HG02623 (cell line): ENCODE measurements around the gene GABARAPL2.

ENCODE experiments used
- ATAC-seq: cut with Tn5 transposase; IDR thresholded peaks from one replicate; pipeline ENCODE4 v1.9.1; 2021; ENCODE audit warnings: moderate library complexity; ENCODE audit not compliant: unreplicated experiment

The GABARAPL2 gene

GRCh38 chr16:75552951-75553350 lies 13.2 kb upstream of the GABARAPL2 start:
- ATAC-seq = no peak

- peak; percentile 10 for ATAC-seq
Observed at GRCh38 chr16:75555213-75555706, 10.9 kb upstream of the GABARAPL2 start.

DNA sequence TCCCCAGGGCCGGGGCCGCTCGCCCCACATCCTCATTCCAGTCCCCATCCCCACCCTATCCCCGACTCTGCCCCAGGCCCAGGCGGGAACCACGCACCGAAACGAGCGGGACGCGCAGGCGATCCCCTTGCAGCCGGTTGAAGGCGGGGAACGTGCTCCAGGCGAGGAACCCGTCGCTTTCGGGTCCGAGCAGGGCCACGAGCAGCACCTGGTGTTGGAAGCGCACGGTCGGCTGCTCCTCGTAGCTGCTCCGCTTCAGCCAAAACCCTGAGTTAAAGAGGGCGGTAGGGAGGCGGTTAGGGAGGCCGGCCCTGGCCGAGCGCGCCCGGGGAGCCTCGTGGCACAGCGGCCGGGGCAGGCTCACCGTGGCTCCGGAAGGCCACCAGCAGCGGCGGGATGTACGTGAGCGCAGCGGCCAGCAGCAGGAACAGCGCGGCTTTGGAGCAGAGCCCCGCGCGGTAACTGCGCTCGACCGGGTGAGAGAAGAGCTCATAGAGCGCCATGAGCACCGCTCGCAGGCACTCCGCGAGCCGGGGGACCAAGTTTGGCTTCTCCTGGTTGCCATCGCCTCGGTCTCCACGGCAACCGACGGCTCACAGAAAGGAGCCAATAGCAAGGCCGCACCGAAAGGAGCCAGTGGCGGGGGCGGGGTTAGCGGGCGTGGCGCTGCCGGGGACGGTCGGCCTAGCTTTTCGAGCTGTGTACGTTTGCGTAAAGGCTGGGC lies 10.3 kb upstream of the GABARAPL2 start, which contains the start of gene TMEM231:
TMEM231 (minus strand) TSS at position 546 of the 724 bp plus-strand sequence; CDS start at position 503, 43 bp downstream.
- ATAC-seq = peak; percentile 96

DNA sequence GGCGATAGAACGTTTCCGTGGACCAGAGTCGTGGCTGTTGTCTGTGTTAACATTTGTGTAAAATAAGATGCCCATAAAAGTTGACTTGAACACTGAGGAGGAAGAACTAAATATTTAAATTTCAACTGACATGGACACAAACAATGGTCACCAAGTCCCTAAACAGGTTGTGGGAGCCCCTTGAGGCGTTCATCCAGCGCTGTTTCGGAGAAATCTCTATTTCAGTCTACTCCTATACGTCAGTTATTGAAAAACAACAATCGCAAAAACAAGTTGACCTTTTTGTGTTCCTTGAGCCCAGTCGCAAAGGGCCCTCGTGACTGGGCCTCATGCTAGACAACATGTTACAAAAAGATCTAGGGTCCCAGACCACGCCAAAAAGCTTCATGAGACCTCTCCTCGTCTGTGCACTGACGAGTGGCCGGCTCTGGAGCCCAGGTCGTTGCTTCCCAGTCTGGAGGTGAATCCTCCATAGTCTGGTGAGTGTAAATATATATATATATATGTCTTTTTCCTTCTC lies 9.7 kb upstream of the GABARAPL2 start:
- ATAC-seq = no peak

GRCh38 chr16:75558846-75559401 lies 7.3 kb upstream of the GABARAPL2 start:
- no peak for ATAC-seq

GRCh38 chr16:75559564-75560372 lies 6.4 kb upstream of the GABARAPL2 start:
- no peak for ATAC-seq

- ATAC-seq = peak; percentile 2
Observed at GRCh38 chr16:75565640-75566039, 539 bp upstream of the GABARAPL2 start.

DNA sequence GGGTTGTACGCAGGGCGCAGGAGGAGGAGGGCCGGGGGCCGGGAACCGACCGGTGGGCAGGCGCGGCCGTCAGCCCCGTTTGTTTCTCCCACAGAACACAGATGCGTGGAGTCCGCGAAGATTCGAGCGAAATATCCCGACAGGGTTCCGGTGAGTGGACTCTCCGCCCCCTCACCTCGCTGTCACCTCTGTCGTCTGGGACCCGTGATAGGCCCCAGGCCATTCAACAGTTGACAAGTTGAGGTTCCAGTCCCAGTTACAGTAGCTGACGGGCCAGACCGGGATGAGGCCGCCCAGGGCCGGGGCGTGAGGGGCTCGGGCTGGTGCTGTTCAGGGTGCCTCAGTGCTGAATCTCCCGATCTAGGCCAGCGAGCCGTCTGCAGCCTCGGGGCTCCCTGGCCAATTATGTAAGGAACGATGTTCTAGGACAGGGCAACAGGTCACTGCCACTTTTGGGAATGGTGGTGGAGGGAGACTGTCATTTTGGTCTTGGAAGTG lies 628 bp downstream of the GABARAPL2 start:
- peak; percentile 1 for ATAC-seq

- ATAC-seq = no peak
Observed at GRCh38 chr16:75567911-75568310, 1.7 kb downstream of the GABARAPL2 start.

DNA sequence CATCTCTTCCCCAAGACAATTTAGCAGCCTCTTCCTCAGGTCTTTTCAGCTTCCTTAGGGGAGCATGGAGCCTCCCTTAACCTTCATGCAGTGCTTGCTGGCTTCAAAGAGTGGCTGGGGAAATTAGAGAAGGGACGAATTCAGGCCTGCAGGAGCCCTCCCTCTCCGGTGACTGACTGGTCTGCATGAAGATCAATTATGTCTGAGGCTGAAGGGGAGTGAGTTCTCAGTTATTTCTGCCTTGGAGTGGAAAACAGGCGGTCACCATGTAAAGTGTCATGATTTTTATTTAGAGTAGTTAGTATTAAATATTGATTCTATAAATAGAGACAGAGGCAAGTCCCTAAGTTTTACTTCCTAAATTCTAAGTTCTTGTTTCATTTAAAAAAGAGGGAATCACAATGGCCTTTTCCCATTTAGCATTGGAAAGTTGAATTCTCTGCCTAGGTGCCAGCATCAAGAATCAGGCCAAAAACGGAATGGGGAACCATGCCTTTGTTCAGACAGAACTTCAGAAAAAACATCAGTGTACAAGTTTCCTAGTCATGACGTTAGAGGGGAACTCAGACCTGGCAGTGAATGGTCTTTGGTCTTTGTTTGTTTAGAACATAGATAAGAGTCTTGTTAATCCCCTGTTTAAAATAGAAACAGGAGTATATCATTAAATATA lies 4.4 kb downstream of the GABARAPL2 start:
- ATAC-seq = no peak

- no peak for ATAC-seq
Observed at GRCh38 chr16:75572864-75573542, 6.8 kb downstream of the GABARAPL2 start.

GRCh38 chr16:75573955-75574354 lies 7.8 kb downstream of the GABARAPL2 start:
- no peak for ATAC-seq

DNA sequence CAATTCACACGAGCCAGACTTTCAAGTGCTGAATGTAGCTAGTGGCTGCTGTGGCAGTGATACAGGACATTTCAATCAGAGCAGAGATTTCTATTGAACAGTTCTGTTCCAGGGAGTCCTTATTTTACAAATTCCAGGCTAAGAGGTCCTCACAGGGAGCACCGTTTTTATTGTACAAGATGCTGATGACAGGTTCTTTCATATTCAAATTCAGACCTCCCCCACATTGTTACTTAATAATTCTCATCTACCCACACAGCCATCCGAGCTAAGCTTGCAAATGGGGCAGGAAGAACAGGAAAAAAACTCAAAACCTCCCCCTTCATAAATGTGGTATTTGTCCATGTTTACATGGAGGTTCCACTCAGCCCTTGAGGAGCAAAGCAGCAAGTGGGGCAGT lies 9.8 kb downstream of the GABARAPL2 start:
- ATAC-seq = no peak

DNA sequence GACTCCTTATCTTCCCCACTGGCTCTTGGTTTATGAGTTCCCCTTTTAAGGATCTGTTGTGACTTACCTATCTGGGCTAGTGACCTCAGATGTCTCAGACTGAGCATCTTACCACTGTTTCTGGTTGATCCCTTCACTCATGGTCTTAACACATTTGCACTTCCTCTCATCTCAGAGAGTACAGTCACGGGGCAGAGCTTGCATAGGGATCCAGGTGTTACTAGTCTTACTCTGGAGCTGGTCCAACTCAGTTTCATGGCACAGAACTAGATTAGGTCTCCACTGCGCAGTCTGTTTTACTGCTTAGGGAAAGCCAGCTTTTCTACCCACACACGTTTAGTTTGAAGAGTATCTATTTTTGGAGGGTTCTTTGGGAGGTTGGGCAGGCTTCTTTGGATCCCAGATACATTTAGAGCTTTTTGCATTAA lies 10.2 kb downstream of the GABARAPL2 start:
- peak; percentile 63 for ATAC-seq

- no peak for ATAC-seq
Observed at GRCh38 chr16:75578212-75578611, 12.0 kb downstream of the GABARAPL2 start.

DNA sequence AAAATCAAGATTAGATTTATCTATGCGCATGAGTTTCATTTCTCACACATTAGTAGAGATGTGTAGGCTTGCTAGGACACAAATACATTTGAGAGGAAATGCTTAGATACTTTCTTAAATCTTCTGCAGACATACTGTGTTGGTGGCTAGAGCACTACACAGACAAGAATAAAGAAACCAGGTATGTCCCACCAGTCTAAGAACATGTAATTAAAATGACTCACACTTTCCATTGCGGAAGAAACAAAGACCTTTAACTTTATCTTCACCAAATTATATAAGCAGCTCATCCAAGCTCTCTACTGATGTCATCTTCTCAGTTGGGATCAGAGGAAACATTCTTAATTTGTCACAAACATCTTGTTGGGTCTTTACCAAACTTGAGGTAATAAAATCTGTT lies 12.5 kb downstream of the GABARAPL2 start:
- ATAC-seq = no peak

- no peak for ATAC-seq
Observed at GRCh38 chr16:75579281-75579834, 13.2 kb downstream of the GABARAPL2 start.

- ATAC-seq = peak; percentile 72
Observed at GRCh38 chr16:75584108-75584507, 17.9 kb downstream of the GABARAPL2 start.

GRCh38 chr16:75588716-75589115 lies 22.5 kb downstream of the GABARAPL2 start:
- ATAC-seq = no peak

- ATAC-seq = no peak
Observed at GRCh38 chr16:75589306-75589705, 23.1 kb downstream of the GABARAPL2 start.
